Immature natural killer cell (primary cell): ENCODE measurements around the gene CPSF3. TPM values are rescaled to one million over a fixed set of nuclear protein-coding genes. Genes with fewer than 3 reads are reported as not detected.
A peak's percentile ranks its signal among the peaks of the same experiment; 100 is the strongest.

Source experiments
- DNase-seq, 3 donors: peaks; one replicate each; pipeline ENCODE4 v3.0.0; 2022; ENCODE audit warnings: mixed read lengths in 1 of 3
- H3K27ac Mint-ChIP-seq, 6 donors: one replicate each; pipeline ENCODE4 v1.8.0; 2020; ENCODE audit warnings: mixed read lengths in 6 of 6, mild to moderate bottlenecking in 5 of 6, inconsistent platforms in 4 of 6, moderate library complexity in 3 of 6
- H3K27me3 Mint-ChIP-seq, 3 donors: one replicate each; pipeline ENCODE4 v1.8.0; 2020 to 2021; ENCODE audit warnings: low read depth in 3 of 3, mild to moderate bottlenecking in 3 of 3, mixed read lengths in 3 of 3, moderate library complexity in 3 of 3, inconsistent platforms in 1 of 3
- H3K36me3 Mint-ChIP-seq, 3 donors: one replicate each; pipeline ENCODE4 v1.8.0; 2020; ENCODE audit warnings: mixed read lengths in 3 of 3, inconsistent platforms in 2 of 3, mild to moderate bottlenecking in 2 of 3
- H3K4me1 Mint-ChIP-seq, 2 donors: one replicate each; pipeline ENCODE4 v1.8.0; 2020; ENCODE audit warnings: inconsistent platforms in 2 of 2, mild to moderate bottlenecking in 2 of 2, mixed read lengths in 2 of 2, moderate library complexity in 1 of 2
- H3K4me3 Mint-ChIP-seq, 5 donors: one replicate each; pipeline ENCODE4 v1.8.0; 2020; ENCODE audit warnings: mild to moderate bottlenecking in 5 of 5, mixed read lengths in 5 of 5, inconsistent platforms in 3 of 5, moderate library complexity in 3 of 5
- H3K9me3 Mint-ChIP-seq, 6 donors: one replicate each; pipeline ENCODE4 v1.8.0; 2020; ENCODE audit warnings: mild to moderate bottlenecking in 6 of 6, mixed read lengths in 6 of 6, inconsistent platforms in 4 of 6, moderate library complexity in 3 of 6
- polyA plus RNA-seq, 3 donors: library from polyadenylated mRNA; unstranded; fragments of 300-500 nt; fragmentation: Illumina TruSeq; gene quantifications; one replicate each; pipeline ENCODE4 v1.2.3, GENCODE V29; 2021

CPSF3 gene
- polyA plus RNA-seq, 3 donors from 2014 or later, result 22.1 to 48.0 (median 35.2) TPM

DNA sequence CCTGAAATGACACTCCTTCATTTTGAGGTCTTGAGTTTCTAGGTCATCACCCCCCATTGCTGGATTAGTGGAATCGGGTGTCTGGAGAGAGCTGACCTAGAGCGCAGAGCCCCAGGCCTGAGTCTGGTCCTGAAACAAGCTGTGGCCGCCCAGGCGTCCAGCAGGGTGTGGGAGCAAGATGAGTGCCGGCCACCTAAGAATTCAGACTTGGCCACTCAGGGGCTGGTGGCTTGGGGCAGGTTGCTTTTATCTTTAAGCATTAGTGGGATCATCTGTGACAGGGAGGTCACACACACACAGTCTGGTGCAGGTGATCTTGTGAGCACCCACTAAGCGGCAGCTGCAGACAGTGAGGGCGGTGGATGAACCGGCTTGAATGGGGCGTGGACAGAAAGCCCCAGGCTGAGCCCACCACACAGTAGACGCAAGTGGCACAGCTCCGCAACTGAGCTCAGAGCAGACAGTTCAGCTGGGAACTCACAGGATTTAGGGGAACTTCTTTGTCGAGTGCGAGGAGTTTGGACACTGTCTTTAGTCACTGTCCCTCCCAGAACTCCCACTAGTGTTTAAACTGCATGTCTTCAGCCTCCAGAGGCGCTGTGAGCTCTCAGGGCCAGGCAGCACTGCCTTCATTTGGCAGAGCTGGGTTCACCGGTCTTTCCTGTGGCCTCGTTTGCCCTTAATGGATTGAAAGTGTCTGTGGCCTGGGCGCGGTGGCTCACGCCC is 21.6 kb upstream of the CPSF3 start:
- H3K27ac Mint-ChIP-seq, result no peak overlapping the region
- DNase-seq, result no peak
- peaks cover 0 to 7% (median 0%) of the 10 kb centered on the region in 3 donors for H3K36me3 Mint-ChIP-seq
- no peaks in the 10 kb centered on the region for H3K9me3 Mint-ChIP-seq
- no peaks in the 10 kb centered on the region for H3K4me1 Mint-ChIP-seq
- peaks cover 0 to 3% (median 1%) of the 10 kb centered on the region in 3 donors for H3K27me3 Mint-ChIP-seq
- H3K4me3 Mint-ChIP-seq, result no peak overlapping the region

DNA sequence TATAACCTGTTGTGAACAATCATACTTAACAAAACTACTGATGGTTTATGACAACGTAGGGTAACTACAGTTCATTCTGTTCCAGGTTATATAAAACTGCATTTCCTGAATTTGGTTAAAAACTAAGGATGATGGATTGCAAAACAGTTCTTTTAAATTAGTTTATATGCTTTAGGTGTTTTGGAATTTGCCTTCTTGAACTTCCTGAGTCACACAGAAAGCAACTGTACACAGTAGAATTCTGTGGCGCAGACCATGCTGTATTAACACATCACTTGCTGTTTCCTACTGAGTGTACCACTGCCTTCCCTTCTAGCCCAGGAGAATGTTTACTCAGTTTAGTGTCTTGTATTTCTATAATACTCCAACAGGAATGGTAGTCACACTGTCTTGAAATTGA is 19.5 kb upstream of the CPSF3 start:
- H3K27me3 Mint-ChIP-seq, result peaks cover 0 to 3% (median 1%) of the 10 kb centered on the region in 3 donors
- H3K27ac Mint-ChIP-seq, result peak overlapping the region in 2 of 6 donors; percentile 14 to 37
- H3K36me3 Mint-ChIP-seq, result peaks cover 0 to 24% (median 5%) of the 10 kb centered on the region in 3 donors

DNA sequence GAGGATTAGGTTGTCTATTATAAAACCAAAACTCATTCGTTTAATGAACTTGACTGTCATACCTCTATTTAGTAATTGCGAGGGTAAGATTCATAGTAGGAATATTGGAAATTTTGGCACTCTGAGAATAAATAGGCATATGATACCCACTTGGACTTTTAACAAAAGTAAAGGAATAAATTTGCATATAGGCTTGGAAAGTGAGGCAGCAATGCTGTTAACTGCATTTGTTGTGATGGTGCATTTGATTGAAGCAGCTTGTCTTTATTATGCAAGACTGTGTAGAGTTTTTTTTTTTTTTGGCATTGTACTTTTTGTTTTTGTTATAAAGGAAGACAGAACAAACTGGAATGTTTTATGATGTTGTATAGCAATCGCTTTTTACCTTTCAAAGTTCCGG is 19.0 kb upstream of the CPSF3 start:
- H3K9me3 Mint-ChIP-seq, result no peaks in the 10 kb centered on the region
- no peaks in the 10 kb centered on the region for H3K4me1 Mint-ChIP-seq
- peaks cover 0 to 24% (median 5%) of the 10 kb centered on the region in 3 donors for H3K36me3 Mint-ChIP-seq
- no peak for DNase-seq
- no peak overlapping the region for H3K4me3 Mint-ChIP-seq
- peak overlapping the region in 2 of 6 donors; percentile 14 to 37 for H3K27ac Mint-ChIP-seq
- H3K27me3 Mint-ChIP-seq, result peaks cover 0 to 3% (median 0%) of the 10 kb centered on the region in 3 donors

More for the DNA sequence above, 19.5 kb upstream of the CPSF3 start:
- Mint-ChIP-seq H3K4me3 (no peak overlapping the region), H3K9me3 (no peaks in the 10 kb centered on the region), H3K4me1 (no peaks in the 10 kb centered on the region)
- DNase-seq, result no peak

DNA sequence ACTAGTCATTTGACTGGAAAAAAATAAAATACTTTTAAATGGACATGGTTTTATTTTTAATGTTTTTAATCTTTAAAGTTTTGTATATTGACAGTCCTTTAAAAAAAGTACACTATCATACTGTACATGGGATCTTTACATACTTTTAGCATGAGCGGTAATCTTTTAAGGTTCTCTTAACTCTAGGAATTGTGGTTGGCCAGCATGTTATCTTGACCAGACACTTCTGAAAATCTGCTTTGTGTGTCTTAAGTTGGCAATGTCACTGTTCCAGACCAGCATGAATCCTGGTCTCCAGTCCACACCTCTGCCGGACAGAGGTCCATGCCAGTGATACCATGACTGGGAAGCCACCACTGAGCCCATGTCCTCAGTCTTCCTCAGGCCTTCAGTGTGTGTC is 17.8 kb upstream of the CPSF3 start:
- H3K4me1 Mint-ChIP-seq, result no peaks in the 10 kb centered on the region
- H3K27ac Mint-ChIP-seq, result no peak overlapping the region
- no peak for DNase-seq
- peaks cover 0 to 2% (median 0%) of the 10 kb centered on the region in 3 donors for H3K27me3 Mint-ChIP-seq
- H3K9me3 Mint-ChIP-seq, result no peaks in the 10 kb centered on the region
- no peak overlapping the region for H3K4me3 Mint-ChIP-seq
- H3K36me3 Mint-ChIP-seq, result peaks cover under 1 to 25% (median 6%) of the 10 kb centered on the region in 3 donors

DNA sequence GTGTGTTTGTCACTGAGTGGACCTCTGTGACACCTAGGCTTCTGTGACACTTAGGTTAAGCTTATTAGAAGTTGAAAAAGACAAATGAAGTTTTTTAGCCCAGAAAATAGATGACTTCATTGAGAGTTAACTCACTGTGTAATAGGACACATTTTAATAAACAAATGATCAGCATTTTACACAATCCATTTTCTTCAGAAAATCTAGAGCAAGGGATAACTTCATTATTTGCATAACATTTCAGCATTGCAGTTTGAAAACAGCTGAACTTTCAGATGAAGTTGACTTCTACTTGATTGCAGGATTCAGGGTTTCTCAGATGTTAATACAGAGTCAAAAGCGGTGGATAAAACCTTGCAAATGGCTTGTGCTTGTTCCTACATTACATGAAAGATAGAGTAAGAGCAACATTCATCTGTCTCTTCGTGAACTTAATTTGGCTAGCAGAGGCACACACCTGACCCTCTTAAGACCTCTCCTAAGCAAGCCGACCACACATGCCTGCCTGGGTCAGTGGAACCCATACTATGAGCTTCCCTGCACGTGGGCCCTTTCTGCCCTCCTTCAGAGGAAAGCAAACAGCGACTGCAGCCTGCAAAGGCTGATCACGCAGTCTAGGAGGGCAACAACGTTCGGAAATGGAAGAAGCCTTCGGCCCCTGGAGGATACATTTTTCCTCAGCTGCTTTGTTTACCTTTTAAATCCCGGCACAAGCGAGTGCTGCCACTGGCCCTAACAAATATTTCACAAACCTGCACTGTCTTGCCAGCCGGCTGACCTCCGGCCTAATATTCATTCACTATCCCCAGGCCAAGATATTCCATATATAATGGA is 16.7 kb upstream of the CPSF3 start:
- H3K27me3 Mint-ChIP-seq, result peaks cover 0 to 2% (median 0%) of the 10 kb centered on the region in 3 donors
- DNase-seq, result no peak
- H3K36me3 Mint-ChIP-seq, result peaks cover 8 to 31% (median 12%) of the 10 kb centered on the region in 3 donors
- no peaks in the 10 kb centered on the region for H3K4me1 Mint-ChIP-seq
- no peak overlapping the region for H3K27ac Mint-ChIP-seq
- H3K9me3 Mint-ChIP-seq, result no peaks in the 10 kb centered on the region
- H3K4me3 Mint-ChIP-seq, result no peak overlapping the region

DNA sequence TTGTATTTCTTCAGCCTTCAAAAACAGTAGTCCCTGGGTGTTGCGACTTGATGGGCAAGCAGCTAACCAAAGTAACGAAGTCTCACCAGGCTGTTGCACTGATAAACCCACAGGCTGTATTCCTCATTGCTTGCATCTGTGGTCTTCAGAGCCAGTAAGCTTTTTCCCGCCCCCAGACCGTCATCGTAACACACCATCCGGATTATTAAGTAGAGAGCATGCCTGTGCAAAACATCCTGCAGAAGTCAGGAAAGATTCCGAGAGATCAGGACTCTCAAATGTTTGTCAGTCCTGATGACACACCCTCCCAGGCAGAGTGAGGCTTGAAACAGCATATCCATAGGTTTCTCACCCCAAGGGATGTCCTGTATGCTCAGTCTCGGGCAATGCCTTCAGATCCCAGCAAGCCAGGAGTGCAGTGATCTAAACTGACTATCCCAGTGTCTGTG is 16.1 kb upstream of the CPSF3 start:
- peaks cover 8 to 36% (median 12%) of the 10 kb centered on the region in 3 donors for H3K36me3 Mint-ChIP-seq
- H3K4me1 Mint-ChIP-seq, result no peaks in the 10 kb centered on the region
- no peak overlapping the region for H3K4me3 Mint-ChIP-seq
- H3K9me3 Mint-ChIP-seq, result no peaks in the 10 kb centered on the region
- H3K27ac Mint-ChIP-seq, result peak overlapping the region in 1 of 6 donors; percentile 35
- H3K27me3 Mint-ChIP-seq, result peaks cover 0 to 2% (median 0%) of the 10 kb centered on the region in 3 donors
- no peak for DNase-seq

DNA sequence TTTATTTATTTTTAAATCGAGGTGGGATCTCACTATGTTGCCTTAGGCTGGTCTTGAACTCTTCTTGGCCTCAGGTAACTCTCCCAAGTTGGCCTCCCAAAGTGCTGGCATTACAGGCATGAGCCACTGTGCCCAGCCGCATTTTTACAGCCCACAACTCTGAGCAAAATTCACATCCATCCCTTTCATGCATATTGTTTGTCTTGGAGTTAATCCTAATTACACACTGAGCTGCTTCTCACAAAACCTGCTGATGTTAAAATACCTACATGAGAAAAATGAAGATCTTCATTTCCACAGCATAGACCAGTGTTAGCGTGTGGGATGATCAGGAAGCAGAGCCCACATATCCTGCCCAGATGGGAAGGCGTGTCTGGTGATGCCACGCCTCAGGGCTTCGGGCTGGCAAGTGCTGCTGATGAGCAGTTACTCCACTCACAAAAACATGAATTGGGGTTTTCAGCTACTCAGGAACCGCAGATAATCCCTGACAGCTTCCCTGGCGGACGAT is 14.8 kb upstream of the CPSF3 start:
- DNase-seq, result no peak
- H3K4me3 Mint-ChIP-seq, result no peak overlapping the region
- H3K9me3 Mint-ChIP-seq, result no peaks in the 10 kb centered on the region
- H3K4me1 Mint-ChIP-seq, result peaks cover 2 to 5% of the 10 kb centered on the region in 2 donors
- no peaks in the 10 kb centered on the region for H3K27me3 Mint-ChIP-seq
- H3K36me3 Mint-ChIP-seq, result peaks cover 8 to 37% (median 15%) of the 10 kb centered on the region in 3 donors
- peak overlapping the region in 1 of 6 donors; percentile 34 for H3K27ac Mint-ChIP-seq

DNA sequence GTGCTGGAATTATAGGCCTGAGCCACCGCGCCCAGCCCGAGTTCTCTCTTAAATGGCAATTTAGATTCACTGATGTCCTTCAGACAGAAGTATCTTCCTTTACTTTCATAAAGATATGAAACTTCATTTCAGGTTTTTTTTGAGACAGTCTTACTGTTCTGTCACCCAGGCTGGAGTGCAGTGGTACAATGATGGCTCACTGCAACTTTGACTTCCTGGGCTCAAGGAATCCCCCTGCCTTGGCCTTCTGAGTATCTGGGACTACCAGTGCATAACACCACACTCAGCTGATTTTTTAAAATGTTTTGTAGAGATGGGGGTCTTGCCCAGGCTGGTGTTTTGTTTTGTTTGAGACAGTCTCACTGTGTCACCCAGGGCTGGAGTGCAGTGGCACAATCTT is 13.3 kb upstream of the CPSF3 start:
- H3K9me3 Mint-ChIP-seq, result no peaks in the 10 kb centered on the region
- peaks cover 13 to 17% of the 10 kb centered on the region in 2 donors for H3K4me1 Mint-ChIP-seq
- H3K27me3 Mint-ChIP-seq, result peaks cover 0 to 1% (median 0%) of the 10 kb centered on the region in 3 donors
- no peak for DNase-seq
- no peak overlapping the region for H3K27ac Mint-ChIP-seq
- H3K36me3 Mint-ChIP-seq, result peaks cover 8 to 32% (median 15%) of the 10 kb centered on the region in 3 donors
- H3K4me3 Mint-ChIP-seq, result no peak overlapping the region

DNA sequence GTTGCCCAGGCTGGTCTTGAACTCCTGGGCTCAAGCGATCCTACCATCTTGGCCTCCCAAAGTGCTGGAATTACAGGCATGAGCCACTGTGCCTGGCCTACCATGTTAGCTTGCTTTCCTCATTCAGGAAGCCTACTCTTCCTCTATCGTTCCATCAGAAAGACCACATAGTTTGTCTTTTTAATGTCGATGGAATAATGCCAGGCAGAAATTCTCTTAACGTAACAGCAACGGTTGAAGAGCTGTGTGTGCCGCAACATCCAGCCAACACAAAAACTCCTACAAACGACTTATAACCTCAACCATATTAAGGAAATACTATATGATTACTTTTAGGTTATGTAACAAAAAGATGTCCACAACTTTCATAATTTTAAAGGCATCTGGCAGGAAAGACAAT is 10.7 kb upstream of the CPSF3 start:
- H3K27ac Mint-ChIP-seq, result peak overlapping the region in 2 of 6 donors; percentile 14 to 55
- no peak overlapping the region for H3K4me3 Mint-ChIP-seq
- H3K4me1 Mint-ChIP-seq, result peaks cover 37% of the 10 kb centered on the region in 2 donors
- DNase-seq, result no peak
- H3K36me3 Mint-ChIP-seq, result peaks cover 9 to 26% (median 13%) of the 10 kb centered on the region in 3 donors
- H3K9me3 Mint-ChIP-seq, result no peaks in the 10 kb centered on the region
- peaks cover 0 to 1% (median 1%) of the 10 kb centered on the region in 3 donors for H3K27me3 Mint-ChIP-seq

DNA sequence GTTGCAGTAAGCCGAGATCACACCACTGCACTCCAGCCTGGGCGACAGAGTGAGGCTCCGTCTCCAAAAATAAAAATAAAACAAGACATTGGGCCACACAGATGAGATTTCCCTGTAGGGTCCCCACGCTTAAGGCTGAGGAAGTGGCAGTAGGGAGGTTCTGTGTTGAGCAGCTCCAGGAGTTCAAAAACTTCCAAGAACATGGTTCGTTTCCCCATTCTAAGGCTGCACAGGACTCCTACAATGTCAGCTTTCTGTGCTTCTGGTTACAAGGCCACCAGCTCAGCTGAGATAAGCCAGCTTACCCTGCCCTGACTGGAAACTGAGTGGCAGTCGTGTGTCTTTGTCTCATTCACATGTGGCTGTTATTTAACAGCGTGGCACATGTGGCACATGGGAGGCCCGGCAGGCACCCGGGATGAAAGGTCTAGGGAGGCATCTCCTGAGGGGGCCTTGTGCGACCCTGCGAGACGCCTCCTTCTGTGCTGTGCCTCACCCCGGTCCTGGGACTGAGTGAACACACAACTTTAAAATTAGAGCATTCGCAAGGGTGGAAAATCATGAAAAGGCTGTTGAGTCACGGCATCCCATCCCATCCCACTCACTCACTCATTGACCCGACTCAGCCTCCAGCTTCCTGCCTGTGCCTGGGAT is 7.8 kb upstream of the CPSF3 start:
- Mint-ChIP-seq H3K9me3 (no peaks in the 10 kb centered on the region), H3K27me3 (peaks cover 0 to 1% (median 1%) of the 10 kb centered on the region in 3 donors), H3K4me1 (peaks cover 59 to 65% of the 10 kb centered on the region in 2 donors), H3K27ac (peak overlapping the region in 1 of 6 donors; percentile 45), H3K36me3 (peaks cover 11 to 16% (median 16%) of the 10 kb centered on the region in 3 donors), H3K4me3 (no peak overlapping the region)
- no peak for DNase-seq

DNA sequence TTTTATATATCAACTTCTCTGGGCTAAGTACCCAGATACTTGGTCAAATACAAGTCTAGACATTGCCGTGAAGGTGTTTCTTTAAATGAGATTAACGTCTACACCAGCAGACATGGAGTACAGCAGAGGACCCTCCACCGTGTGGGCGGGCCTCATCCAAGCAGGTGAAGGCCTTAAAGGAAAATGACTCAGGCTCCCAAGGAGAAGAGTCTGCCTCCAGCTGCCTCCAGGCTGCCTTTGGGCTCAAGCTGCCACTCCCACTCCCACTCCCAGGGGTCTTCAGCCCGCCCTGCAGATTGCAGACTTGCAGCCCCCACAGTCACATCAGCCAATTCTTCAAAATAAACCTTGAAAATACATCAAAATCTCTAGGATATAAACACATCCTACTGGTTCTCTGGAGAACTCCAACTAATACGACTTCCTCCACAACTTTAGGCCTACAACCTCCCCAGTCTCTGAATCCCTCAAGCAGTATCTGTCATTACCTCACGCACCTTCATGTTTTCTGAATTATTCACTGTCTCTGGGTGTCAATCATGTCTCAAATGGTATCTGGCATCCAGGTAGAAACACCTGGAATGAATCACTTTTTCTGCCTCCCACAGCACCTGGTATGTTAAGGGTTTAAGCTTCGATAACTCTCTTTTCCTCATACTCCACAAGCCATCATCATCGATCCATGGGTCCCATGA is 7.0 kb upstream of the CPSF3 start:
- peaks cover 0 to 1% (median 1%) of the 10 kb centered on the region in 3 donors for H3K27me3 Mint-ChIP-seq
- H3K9me3 Mint-ChIP-seq, result no peaks in the 10 kb centered on the region
- peaks cover 62 to 68% of the 10 kb centered on the region in 2 donors for H3K4me1 Mint-ChIP-seq
- no peak for DNase-seq
- H3K36me3 Mint-ChIP-seq, result peaks cover 6 to 9% (median 9%) of the 10 kb centered on the region in 3 donors
- H3K4me3 Mint-ChIP-seq, result peak overlapping the region; percentile 10 to 51 (median 26)
- peak overlapping the region in 5 of 6 donors; percentile 55 to 84 (median 67) for H3K27ac Mint-ChIP-seq

DNA sequence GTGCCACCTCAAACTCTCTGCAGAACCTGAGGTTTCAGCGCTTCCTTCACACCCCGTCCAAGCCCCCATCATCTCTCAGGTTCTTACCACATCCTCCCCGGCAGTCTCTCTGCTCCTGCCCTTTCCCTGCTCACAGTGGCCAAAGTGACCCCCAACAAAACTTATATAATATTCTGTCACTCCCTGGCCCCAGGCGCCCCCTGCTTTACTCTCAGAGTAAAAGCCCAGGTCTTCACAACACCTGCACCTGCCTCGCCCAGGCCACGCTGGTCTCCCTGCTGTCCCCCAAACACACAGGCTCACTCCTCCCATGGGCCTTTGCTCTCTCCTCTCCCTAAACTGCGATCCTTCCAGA is 6.5 kb upstream of the CPSF3 start:
- Mint-ChIP-seq H3K27me3 (peaks cover 0 to 4% (median 1%) of the 10 kb centered on the region in 3 donors), H3K4me3 (peak overlapping the region; percentile 10 to 51 (median 34)), H3K4me1 (peaks cover 67 to 73% of the 10 kb centered on the region in 2 donors), H3K27ac (peak overlapping the region in 5 of 6 donors; percentile 55 to 84 (median 67)), H3K36me3 (peaks cover 6 to 9% (median 9%) of the 10 kb centered on the region in 3 donors), H3K9me3 (no peaks in the 10 kb centered on the region)
- peak; percentile 11 to 16 (median 13) for DNase-seq

DNA sequence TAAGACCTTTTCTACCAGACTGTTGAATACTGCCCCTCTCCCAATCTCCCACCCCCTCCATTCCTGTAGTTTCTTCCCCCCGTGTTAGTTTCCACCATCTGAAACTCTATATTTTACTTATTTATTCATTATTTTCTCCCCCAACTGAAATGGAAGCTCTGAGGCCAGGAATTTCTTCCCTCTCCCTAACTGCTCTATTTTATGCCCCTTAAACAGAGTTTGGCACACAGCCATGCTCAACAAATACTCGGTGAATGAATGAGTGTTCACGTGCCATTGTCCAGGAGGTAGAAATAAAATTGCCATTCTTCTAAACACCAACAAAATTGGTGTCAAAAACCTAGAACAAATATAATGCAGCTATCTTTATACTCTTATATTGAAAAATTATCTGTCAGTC is 5.7 kb upstream of the CPSF3 start:
- DNase-seq, result no peak
- Mint-ChIP-seq H3K4me3 (peak overlapping the region in 3 of 5 donors; percentile 3 to 29 (median 5)), H3K27me3 (peaks cover 0 to 5% (median 1%) of the 10 kb centered on the region in 3 donors), H3K4me1 (peaks cover 73 to 81% of the 10 kb centered on the region in 2 donors), H3K36me3 (peaks cover 4 to 9% (median 4%) of the 10 kb centered on the region in 3 donors), H3K27ac (peak overlapping the region in 3 of 6 donors; percentile 1 to 70 (median 44)), H3K9me3 (no peaks in the 10 kb centered on the region)
